H9 (cell line): Measurements from ENCODE around the gene SAMD8. TPM values are rescaled to one million over a fixed set of nuclear protein-coding genes. Genes with fewer than 3 reads are reported as not detected.

Experiments
- DNase-seq: peaks from one replicate; pipeline ENCODE4 v3.0.0-alpha.2; 2017
- H2AFZ ChIP-seq: one replicate; pipeline ENCODE4 v1.6.1; 2013; ENCODE audit warnings: mild to moderate bottlenecking, low read length, control low read depth, moderate library complexity
- H2AK5ac ChIP-seq: 2 replicates; pipeline ENCODE4 v1.6.1; 2013; ENCODE audit warnings: low read length, control low read depth, mixed read lengths; ENCODE audit not compliant: insufficient read length
- H2BK120ac ChIP-seq: one replicate; pipeline ENCODE4 v1.6.1; 2013; ENCODE audit warnings: low read depth, mild to moderate bottlenecking, low read length, control low read depth, inconsistent platforms; ENCODE audit not compliant: poor library complexity, severe bottlenecking
- H2BK12ac ChIP-seq: 2 replicates; pipeline ENCODE4 v1.6.1; 2013; ENCODE audit warnings: low read length, control low read depth, mixed read lengths, low read depth; ENCODE audit not compliant: insufficient read length
- H2BK15ac ChIP-seq: 2 replicates; pipeline ENCODE4 v1.6.1; 2013; ENCODE audit warnings: low read depth, low read length, control low read depth
- H2BK20ac ChIP-seq: one replicate; pipeline ENCODE4 v1.6.1; 2013; ENCODE audit warnings: low read depth, mild to moderate bottlenecking, low read length, control low read depth, inconsistent platforms; ENCODE audit not compliant: poor library complexity, severe bottlenecking
- H2BK5ac ChIP-seq: 2 replicates; pipeline ENCODE4 v1.6.1; 2013; ENCODE audit warnings: low read length, control low read depth, mixed read lengths; ENCODE audit not compliant: insufficient read length
- H3K14ac ChIP-seq: 2 replicates; pipeline ENCODE4 v1.6.1; 2013; ENCODE audit warnings: low read length, control low read depth; ENCODE audit not compliant: insufficient read depth
- H3K18ac ChIP-seq: 2 replicates; pipeline ENCODE4 v1.6.1; 2013; ENCODE audit warnings: low read depth, mild to moderate bottlenecking, mixed read lengths, low read length, control low read depth; ENCODE audit not compliant: insufficient read length
- H3K23ac ChIP-seq: 2 replicates; pipeline ENCODE4 v1.6.1; 2013; ENCODE audit warnings: low read length, control low read depth, mixed read lengths, low read depth; ENCODE audit not compliant: insufficient read length
- H3K23me2 ChIP-seq: 2 replicates; pipeline ENCODE4 v1.6.1; 2013; ENCODE audit warnings: low read depth, mild to moderate bottlenecking, mixed read lengths, low read length, control low read depth; ENCODE audit not compliant: insufficient read length, poor library complexity, severe bottlenecking
- H3K27ac ChIP-seq: 2 replicates; pipeline ENCODE4 v1.5.1; 2013; ENCODE audit warnings: low read length, control low read depth, mixed read lengths, low read depth; ENCODE audit not compliant: insufficient read length
- H3K27me3 ChIP-seq: 2 replicates; pipeline ENCODE4 v1.6.1; 2013; ENCODE audit warnings: low read length, control low read depth, inconsistent platforms; ENCODE audit not compliant: insufficient read depth
- H3K4ac ChIP-seq: 2 replicates; pipeline ENCODE4 v1.6.1; 2013; ENCODE audit warnings: low read depth, mild to moderate bottlenecking, control low read depth, inconsistent platforms, low read length, moderate library complexity
- H3K4me1 ChIP-seq: 2 replicates; pipeline ENCODE4 v1.6.1; 2013; ENCODE audit warnings: low read length, control low read depth, inconsistent platforms; ENCODE audit not compliant: insufficient read depth
- H3K4me2 ChIP-seq: 2 replicates; pipeline ENCODE4 v1.6.1; 2013; ENCODE audit warnings: low read length, control low read depth, mixed read lengths; ENCODE audit not compliant: insufficient read length, insufficient read depth
- H3K56ac ChIP-seq: 2 replicates; pipeline ENCODE4 v1.6.1; 2013; ENCODE audit warnings: low read depth, mild to moderate bottlenecking, mixed read lengths, low read length, control low read depth; ENCODE audit not compliant: insufficient read length
- H3K79me1 ChIP-seq: 2 replicates; pipeline ENCODE4 v1.6.1; 2013; ENCODE audit warnings: low read depth, mild to moderate bottlenecking, moderate library complexity, low read length, control low read depth, inconsistent platforms; ENCODE audit not compliant: insufficient read depth, poor library complexity, severe bottlenecking
- H3K79me2 ChIP-seq: 2 replicates; pipeline ENCODE4 v1.6.1; 2013; ENCODE audit warnings: low read length, control low read depth, inconsistent platforms; ENCODE audit not compliant: insufficient read depth
- H3K9ac ChIP-seq: 2 replicates; pipeline ENCODE4 v1.6.1; 2013; ENCODE audit warnings: low read length, control low read depth, mixed read lengths; ENCODE audit not compliant: insufficient read length; ENCODE audit errors: extremely low read depth
- H3K9me3 ChIP-seq: one replicate; pipeline ENCODE4 v1.6.1; 2013; ENCODE audit warnings: low read depth, low read length, inconsistent platforms; ENCODE audit not compliant: control insufficient read depth
- H3T11ph ChIP-seq: one replicate; pipeline ENCODE4 v1.6.1; 2013; ENCODE audit warnings: mild to moderate bottlenecking, low read length, control low read depth, inconsistent platforms
- H4K20me1 ChIP-seq: one replicate; pipeline ENCODE4 v1.6.1; 2013; ENCODE audit not compliant: control insufficient read depth, insufficient read length, insufficient read depth
- H4K5ac ChIP-seq: 2 replicates; pipeline ENCODE4 v1.6.1; 2013; ENCODE audit warnings: low read depth, mild to moderate bottlenecking, mixed read lengths, low read length, control low read depth; ENCODE audit not compliant: insufficient read length
- H4K8ac ChIP-seq: replicated peaks from 2 replicates; pipeline ENCODE4 v1.6.1; 2013; ENCODE audit warnings: low read length, control low read depth, mixed read lengths, low read depth; ENCODE audit not compliant: insufficient read length
- H4K91ac ChIP-seq: 2 replicates; pipeline ENCODE4 v1.6.1; 2013; ENCODE audit warnings: low read depth, mild to moderate bottlenecking, moderate library complexity, mixed read lengths, low read length, control low read depth; ENCODE audit not compliant: insufficient read length
- H3K27ac Mint-ChIP-seq, 3 experiments: 2 replicates in 2 of 3; 3 replicates in 1 of 3; pipeline ENCODE4 v1.8.0; 2020 to 2021; ENCODE audit warnings: mixed read lengths in 3 of 3, mild to moderate bottlenecking in 1 of 3, moderate library complexity in 1 of 3
- H3K27me3 Mint-ChIP-seq: 2 replicates; pipeline ENCODE4 v1.8.0; 2021; ENCODE audit warnings: low read depth, mild to moderate bottlenecking, moderate library complexity, mixed read lengths
- H3K36me3 Mint-ChIP-seq, 3 experiments: 2 replicates in 2 of 3; 3 replicates in 1 of 3; pipeline ENCODE4 v1.8.0; 2020 to 2021; ENCODE audit warnings: low read depth in 3 of 3, mixed read lengths in 3 of 3; ENCODE audit not compliant: insufficient read depth in 1 of 3
- H3K4me1 Mint-ChIP-seq, 2 experiments: 2 replicates each; pipeline ENCODE4 v1.8.0; 2020; ENCODE audit warnings: mixed read lengths in 2 of 2
- H3K4me3 Mint-ChIP-seq, 2 experiments: 2 replicates in 1 of 2; 3 replicates in 1 of 2; pipeline ENCODE4 v1.8.0; 2020 to 2021; ENCODE audit warnings: mild to moderate bottlenecking in 2 of 2, mixed read lengths in 2 of 2, moderate library complexity in 1 of 2
- H3K9me3 Mint-ChIP-seq, 2 experiments: 2 replicates in 1 of 2; 3 replicates in 1 of 2; pipeline ENCODE4 v1.8.0; 2020; ENCODE audit warnings: mild to moderate bottlenecking in 2 of 2, mixed read lengths in 2 of 2, moderate library complexity in 1 of 2
- WGBS: extraction: QIAGEN DNeasy Blood & Tissue Kit; methylation state at CpG from one replicate; pipeline ENCODE4 v1.1.7; 2013; ENCODE audit warnings: missing lambda C conversion rate, low lambda C conversion rate, mixed read lengths; ENCODE audit not compliant: insufficient read length; ENCODE audit errors: extremely low coverage; 5-methylcytosine and 5-hydroxymethylcytosine counted together
- total RNA-seq: library from RNA; stranded (reverse); gene quantifications from 2 replicates; pipeline ENCODE4 v1.2.1, GENCODE V29; 2021
- TF ChIP-seq, protein P1 (sequence below): fragments of 200-600 bp; sonication (generic); conservative IDR thresholded peaks from 3 replicates; pipeline ENCODE4 v1.8.0; 2021; ENCODE audit warnings: antibody characterized with exemption, mild to moderate bottlenecking

SAMD8 gene
- total RNA-seq, 1 experiment from 2014 or later: 18.8 TPM

DNA sequence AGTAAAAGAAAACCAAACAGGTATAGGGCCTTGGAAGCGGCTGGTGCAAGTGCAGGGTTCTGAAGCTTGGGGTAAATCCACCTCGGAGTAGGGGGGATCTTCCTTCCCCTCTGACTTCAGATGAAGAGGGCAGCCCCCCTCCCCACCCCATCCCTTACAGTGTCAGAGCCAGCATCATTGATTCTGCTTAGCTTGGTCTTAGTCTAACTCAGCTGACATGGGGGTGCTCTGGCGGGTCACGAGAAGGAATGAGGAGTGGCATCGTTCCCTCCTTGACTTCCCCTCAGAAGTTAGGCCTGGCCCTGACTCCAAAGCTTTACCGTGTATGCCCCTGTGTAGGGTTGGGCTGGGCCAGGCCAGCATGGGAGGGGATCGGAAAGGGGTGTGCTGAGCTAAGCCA lies 44.2 kb upstream of the SAMD8 start:
- Mint-ChIP-seq H3K36me3 (no peaks in the 10 kb centered on the region), H3K27me3 (no peaks in the 10 kb centered on the region; the same call in 1 of the 2 replicates), H3K4me3 (no peak overlapping the region), H3K27ac (peak overlapping the region in 1 of 3 experiments; percentile 44; a peak in 2 of 7 replicates), H3K9me3 (no peaks in the 10 kb centered on the region), H3K4me1 (peaks cover 10 to 13% of the 10 kb centered on the region in 2 experiments)
- Histone ChIP-seq H3K23me2 (no peaks in the 10 kb centered on the region), H4K8ac (no peak overlapping the region), H2BK20ac (no peak overlapping the region), H3K9ac (no peak overlapping the region), H2AK5ac (no peak overlapping the region), H3K27ac (no peak overlapping the region), H3T11ph (no peak overlapping the region), H4K5ac (no peak overlapping the region), H2BK5ac (no peak overlapping the region), H2BK120ac (no peak overlapping the region), H3K27me3 (no peaks in the 10 kb centered on the region), H3K23ac (no peak overlapping the region), H3K9me3 (no peaks in the 10 kb centered on the region), H3K4me1 (no peaks in the 10 kb centered on the region), H4K20me1 (no peaks in the 10 kb centered on the region), H3K79me2 (no peaks in the 10 kb centered on the region), H2AFZ (no peak overlapping the region), H3K14ac (no peak overlapping the region), H3K4me2 (no peak overlapping the region), H2BK15ac (no peak overlapping the region), H3K18ac (no peak overlapping the region), H2BK12ac (no peak overlapping the region), H4K91ac (no peak overlapping the region), H3K56ac (no peak overlapping the region), H3K4ac (no peak overlapping the region), H3K79me1 (no peaks in the 10 kb centered on the region)
- no peak for DNase-seq
- TF ChIP-seq, protein P1, sequence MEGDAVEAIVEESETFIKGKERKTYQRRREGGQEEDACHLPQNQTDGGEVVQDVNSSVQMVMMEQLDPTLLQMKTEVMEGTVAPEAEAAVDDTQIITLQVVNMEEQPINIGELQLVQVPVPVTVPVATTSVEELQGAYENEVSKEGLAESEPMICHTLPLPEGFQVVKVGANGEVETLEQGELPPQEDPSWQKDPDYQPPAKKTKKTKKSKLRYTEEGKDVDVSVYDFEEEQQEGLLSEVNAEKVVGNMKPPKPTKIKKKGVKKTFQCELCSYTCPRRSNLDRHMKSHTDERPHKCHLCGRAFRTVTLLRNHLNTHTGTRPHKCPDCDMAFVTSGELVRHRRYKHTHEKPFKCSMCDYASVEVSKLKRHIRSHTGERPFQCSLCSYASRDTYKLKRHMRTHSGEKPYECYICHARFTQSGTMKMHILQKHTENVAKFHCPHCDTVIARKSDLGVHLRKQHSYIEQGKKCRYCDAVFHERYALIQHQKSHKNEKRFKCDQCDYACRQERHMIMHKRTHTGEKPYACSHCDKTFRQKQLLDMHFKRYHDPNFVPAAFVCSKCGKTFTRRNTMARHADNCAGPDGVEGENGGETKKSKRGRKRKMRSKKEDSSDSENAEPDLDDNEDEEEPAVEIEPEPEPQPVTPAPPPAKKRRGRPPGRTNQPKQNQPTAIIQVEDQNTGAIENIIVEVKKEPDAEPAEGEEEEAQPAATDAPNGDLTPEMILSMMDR: no peak
- no CpG with 5 or more reads among the region's 7 CpGs for WGBS
